NCI-H1930 (cell line): ENCODE results near the gene TET3.

Source experiments
- DNase-seq, 2 experiments: peaks; one replicate each; lab custom pipeline; 2025; lab: John Stamatoyannopoulos, UW

TET3 gene

DNA sequence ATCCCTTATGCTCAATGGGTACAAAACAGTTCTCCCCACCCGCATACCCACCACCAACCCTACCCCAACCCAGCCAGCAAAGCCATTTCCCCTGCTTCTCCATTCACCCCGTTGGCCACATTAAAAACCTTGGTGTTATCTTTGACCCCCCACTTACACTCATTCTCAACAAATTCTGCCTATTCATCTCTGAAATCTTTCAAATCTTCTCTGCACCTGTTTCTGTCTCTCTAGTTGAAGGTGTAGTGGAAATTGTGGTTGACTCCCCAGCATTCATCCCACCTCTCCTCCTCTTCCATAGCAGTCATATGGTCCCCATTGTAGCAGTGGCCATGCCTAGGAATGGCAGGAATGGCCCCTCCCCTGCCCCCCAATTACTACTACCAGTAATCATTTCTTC lies 20.5 kb upstream of the TET3 start:
- no peak for DNase-seq

GRCh38 chr2:73965053-73965452 lies 19.7 kb upstream of the TET3 start:
- DNase-seq = no peak

- no peak for DNase-seq
Observed at GRCh38 chr2:73968357-73968937, 16.3 kb upstream of the TET3 start.

DNA sequence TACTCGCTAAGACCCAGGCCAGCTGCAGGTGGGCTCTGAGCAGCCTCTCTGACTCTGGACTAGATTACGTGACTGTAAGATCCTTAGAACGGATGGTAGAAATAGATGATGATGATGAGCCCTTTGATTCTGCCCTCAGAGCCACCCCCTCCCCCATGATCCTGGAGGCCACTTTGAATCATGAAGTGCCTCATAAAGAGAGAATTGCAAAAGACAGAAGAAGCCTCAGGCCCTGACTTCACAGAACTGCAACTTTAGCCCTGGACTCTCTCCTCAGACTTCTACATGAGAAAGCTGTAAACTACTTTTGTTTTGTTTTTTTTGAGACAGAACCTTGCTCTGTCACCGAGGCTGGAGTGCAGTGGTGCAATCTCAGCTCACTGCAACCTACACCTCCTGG lies 15.4 kb upstream of the TET3 start:
- no peak for DNase-seq

DNA sequence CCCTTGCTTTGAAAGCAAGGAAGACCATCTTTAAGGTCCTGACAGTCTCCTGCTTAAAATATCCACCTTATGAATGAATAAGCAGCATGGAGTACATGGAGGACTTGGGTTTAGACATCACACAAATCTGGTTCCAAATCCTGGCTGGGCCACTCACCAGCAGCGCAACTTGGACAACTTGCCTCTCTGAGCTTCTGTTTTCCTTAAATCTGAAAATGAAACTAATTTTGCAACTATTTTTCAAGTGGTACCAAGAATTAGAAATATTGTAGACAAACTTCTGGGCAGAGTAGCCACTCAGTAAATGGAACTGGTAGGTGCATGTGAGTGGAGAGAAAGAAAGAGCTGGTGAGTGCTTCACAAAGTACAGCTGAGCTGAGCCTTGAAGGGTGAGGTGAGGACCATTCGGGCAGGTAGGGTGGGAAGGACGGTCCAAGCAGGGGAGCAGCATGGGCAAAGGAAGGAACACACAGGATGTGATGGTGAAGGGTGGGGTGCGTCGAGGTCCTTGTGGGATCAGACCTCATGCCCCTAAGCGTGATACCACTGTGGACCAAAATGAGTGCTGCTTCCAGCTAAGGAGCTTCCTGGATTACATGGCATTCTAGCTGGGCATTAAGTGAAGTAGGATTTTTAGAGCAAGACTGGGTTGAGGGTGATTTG lies 14.4 kb upstream of the TET3 start:
- DNase-seq = no peak

DNA sequence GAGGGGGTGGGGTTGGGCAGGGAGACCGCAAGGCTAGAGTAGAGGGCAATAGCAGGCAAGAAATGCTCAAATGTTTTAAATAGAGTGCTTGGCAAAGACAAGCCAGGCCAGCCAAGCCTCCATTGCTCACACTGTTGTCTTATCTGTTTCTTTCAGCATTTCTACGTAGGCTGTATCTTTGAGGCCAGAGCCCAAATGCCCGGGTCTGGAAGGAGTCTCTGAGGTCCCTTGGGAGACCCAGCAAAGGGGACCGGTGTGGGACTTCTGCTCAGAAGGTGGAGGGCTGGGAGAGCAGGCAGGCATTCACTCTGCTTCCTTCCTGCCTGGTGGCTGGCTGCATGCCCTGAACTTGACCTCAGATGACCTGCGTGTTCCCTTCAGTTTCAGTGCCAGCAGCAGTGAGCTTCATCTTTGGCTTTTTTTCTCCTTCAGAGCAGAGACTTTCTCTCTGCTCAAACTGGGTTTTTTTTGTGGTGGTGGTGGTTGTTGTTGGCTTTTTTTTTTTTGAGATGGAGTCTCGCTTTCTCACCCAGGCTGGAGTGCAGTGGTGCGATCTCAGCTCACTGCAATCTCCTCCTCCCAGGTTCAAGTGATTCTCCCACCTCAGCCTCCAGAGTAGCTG lies 13.7 kb upstream of the TET3 start:
- no peak for DNase-seq

- DNase-seq = no peak
Observed at GRCh38 chr2:73971722-73972121, 13.0 kb upstream of the TET3 start.

DNA sequence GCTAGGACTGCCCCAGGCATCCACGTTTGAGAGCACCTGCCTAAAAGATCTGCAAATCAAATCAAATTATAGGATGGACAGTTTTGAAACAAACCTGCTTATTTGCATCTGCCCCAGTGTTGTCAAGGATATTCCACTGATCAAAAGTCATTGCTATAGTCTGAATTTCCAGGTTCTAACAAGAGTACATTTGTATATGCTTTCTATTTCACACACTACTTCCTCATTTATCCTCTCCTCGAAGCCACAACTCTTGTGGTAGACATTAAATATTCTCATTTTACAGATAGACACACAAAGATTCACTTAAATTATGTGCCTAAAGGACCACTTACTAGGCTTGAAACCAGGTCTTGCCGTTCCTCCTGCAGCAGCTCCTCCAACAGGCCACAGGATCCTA lies 11.9 kb upstream of the TET3 start:
- no peak for DNase-seq

GRCh38 chr2:73975731-73976130 lies 9.0 kb upstream of the TET3 start:
- no peak for DNase-seq

DNA sequence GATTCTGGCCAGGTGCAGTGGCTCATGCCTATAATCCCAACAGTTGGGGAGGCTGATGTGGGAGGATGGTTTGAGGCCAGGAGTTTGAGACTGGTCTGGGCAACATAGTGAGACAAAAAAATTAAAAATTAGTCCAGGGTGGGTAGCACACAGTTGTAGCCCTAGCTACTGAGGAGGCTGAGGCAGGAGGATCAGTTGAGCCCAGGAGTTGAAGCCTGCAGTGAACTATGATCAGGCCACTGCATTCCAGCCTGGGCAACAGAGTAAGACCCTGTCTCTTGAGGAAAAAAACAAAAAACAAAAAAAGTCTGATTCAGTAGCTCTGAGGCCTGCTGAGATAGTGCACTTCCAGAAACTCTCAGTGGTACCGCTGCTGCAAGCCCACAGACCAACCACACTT lies 7.9 kb upstream of the TET3 start:
- DNase-seq = no peak

DNA sequence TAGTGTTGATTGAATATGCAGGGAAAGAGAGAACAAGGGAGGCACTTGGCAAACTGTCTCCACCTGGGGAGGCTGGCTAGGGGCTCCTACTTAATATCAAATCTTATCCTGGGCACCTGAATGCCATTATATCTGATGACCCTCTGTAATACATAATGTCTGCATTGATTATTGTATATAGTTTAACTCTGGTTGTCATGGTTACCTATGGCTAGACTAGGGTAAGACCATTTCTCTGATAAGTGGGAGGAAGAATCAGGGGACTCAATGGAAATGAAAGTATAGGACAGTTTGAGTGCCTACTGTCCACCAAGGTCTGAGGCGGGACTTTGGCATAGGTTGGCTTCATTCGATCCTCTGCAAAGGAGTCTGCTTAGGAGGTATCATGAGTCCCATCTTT lies 7.2 kb upstream of the TET3 start:
- no peak for DNase-seq

- no peak for DNase-seq
Observed at GRCh38 chr2:73979021-73979420, 5.7 kb upstream of the TET3 start.

- no peak for DNase-seq
Observed at GRCh38 chr2:73979686-73980085, 5.0 kb upstream of the TET3 start.

DNA sequence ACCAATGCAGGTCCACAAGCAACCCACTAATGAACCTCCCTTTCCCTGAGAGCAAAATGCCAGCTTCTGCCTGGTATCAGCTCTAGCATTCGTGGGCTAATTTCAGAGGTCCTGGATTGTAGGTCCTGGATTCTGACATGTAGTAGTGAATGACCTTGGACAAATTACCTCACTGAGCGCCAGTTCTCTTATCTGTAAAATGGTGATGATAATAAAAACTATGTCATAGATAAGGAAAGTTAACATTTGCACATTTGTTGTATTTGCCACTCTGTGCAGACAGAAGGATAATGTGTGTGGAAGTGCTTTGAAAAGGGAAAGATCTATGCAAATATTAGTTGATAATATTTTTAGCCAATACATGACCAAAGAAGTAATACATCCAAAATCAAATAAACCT lies 4.1 kb upstream of the TET3 start:
- DNase-seq = no peak

DNA sequence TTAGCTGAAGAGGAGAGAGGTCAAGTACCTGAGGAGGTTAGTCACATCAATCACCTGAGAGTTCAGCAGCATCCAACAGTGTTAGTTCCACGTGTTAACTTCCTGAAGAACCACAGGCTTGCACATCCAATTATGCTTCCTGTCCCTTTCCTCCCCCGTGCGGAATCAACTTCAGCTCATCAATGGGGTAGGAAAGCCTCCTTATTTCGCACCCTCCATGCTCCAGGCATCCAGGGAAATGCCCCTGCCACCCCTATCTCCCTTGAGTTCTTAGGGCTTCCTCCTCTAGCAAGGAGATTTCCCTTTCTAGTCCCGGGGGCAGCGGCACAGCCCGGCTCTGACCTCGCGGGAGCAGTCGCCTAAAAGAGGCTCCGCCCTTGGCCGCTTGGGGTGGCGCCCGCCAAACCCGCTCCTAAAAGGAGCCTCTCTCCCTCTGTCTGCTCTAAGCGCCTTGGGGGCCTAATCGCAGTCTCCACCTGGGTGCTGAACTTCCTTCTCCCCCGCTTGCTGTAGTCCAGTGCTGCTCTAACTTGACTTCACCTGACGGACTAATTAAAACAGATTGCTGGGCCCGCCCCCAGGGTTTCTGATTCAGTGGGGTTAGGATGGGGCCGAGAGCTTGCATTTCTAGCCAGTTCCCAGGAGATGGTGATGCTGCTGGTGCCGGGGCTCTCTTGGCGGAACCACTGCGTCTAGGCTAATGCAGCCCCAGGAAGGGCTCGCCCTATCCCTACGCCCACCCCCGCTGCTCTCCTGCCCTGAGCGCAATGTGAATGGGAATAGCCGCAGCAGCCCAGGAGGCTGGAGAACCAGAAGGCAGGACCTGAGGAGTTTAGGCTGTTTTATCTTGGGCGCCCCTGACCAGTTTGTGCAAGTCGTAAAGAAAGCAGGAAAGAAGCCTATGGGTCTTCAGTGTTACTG lies 3.4 kb upstream of the TET3 start:
- no peak for DNase-seq

DNA sequence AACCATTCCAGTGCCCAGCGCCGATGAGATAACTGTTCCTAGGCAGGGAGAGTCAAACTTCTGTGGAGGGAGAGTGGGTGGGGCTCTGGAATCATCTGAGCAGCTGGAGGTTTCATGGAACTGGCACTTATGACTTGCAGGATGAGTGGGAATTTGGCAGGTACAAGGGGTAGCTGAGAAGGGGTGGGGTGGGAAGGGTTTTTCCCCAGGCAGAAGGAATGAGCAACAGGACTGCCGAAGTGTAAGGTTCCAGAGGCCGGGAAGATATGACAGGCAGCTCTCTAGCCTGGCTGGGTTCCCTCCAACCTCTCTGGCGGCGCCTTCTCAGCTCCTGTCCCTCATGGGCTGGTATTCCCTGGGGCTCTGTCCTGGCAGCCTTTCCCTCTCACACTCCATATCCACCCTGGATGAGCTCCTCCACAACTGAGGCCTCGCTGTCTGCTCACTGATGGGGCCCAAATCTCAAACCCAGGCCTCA lies 2.5 kb upstream of the TET3 start:
- no peak for DNase-seq

- no peak for DNase-seq
Observed at GRCh38 chr2:73983322-73984202, 1.1 kb upstream of the TET3 start.

DNA sequence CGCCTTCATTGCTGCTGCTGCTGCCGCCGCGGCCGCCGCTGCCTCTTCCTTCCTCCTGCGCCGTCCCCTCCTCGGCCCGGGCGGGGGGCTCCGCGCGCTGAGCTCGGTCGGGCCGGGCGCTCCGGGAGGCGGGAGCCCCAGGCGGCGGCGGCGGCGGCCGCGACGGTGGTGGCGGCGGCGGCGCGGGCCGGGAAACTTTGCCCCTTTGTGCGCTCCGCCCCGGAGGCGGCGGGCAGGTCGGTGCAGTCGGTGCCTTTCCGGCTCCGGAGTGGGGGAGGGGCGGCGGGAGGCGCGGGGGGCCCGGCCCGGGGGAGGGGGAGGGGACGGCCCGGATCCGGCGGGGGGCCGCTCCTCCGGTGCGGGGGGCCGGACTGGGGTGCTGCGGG lies 205 bp downstream of the TET3 start:
- DNase-seq = peak; percentile 27 to 40

DNA sequence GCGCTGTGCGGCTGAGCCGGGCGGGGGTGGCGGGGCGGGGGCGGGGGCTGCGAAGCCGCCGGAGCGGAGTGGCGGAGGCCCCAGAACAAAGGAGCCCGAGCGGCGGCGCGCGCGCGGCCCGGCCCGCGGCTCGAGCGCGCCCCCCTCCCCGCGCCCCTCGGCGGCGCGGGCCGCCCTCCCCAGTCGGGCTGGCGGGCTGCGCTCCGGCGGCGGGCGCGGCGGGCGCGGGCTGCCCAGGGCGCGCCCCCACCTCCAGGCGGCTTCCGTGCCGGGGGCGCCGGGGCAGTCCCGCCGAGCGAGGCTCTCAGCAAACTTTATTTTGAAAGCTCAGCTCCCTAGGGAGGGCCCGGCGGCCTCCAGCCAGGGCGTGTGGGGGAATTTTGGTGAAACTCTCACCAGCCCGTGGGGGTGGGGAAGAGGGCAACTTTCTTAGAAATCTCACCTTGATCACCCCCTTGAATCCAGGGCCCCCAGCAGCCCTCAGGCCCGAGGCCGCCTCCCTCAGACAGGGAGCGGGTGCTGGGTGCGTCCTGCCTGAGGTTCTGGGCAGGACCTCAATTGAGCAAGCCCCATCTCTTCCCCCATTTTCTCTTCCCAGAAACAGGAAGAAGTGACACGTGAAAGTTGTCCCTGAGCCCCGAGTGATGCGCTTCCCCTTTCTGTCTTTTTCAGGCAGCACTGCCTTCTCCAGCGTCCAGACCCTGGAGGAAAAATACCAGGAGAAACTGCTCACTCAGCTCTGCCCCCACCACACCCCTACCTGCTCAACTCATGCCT lies 786 bp downstream of the TET3 start:
- peak in 1 of 2 experiments; percentile 48 for DNase-seq

DNA sequence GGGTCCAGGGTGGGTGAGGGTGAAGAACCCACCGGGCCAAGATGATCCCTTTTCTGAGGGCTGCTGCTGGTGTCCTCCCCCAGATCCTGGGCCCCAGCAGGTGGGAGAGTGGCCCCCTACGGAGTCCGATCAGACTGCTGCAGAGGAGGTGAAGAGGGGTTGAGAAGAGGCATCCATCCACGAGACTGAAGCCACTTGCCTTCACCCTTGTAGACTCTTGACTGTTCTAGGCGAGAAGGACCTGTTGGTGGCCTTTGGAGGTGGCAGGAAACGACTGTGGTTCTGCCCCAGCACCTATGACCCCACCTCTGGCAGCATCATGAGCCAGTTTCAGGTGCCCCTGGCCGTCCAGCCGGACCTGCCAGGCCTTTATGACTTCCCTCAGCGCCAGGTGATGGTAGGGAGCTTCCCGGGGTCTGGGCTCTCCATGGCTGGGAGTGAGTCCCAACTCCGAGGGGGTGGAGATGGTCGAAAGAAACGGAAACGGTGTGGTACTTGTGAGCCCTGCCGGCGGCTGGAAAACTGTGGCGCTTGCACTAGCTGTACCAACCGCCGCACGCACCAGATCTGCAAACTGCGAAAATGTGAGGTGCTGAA lies 1.5 kb downstream of the TET3 start:
- DNase-seq = no peak
